ENCODE data around the gene KLHL29. TPM values are rescaled to one million over a fixed set of nuclear protein-coding genes. Genes with fewer than 3 reads are reported as not detected.

The KLHL29 gene
- total and polyA plus RNA-seq, 2 donors (not counting 1 experiment from before 2014, with no cell fraction given): 1.3 to 3.4 TPM

DNA sequence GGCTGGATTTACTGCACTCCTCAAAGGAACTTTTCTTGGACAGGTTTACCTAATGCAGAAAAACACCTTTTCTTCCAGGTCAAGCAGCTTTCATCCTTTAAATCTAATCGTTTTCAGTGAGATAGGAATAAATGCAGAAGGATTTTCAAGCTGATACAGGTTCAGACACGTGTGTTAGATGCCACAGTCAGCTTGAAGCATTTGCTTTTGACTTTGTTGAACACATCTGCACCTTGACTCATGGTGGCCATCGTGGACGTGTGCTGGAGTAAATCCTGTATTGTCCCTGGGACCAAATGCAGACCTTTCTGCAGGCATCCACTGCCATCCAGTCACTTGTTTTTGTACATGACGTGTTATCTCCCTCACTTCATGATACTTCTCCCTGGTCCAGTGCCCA is 61.9 kb downstream of the KLHL29 start:
- ChIA-PET CTCF (no interaction called here), POLR2A (no interaction called here)
- H3K27ac Mint-ChIP-seq: no peak overlapping the region
- no peaks in the 10 kb centered on the region for H3K27me3 ChIP-seq (replicated peaks in 1 of 4; ENCODE audit: control extremely low read depth in 1 of 4, control insufficient read depth in 3 of 4, insufficient read depth in 4 of 4, low read length in 3 of 4)
- no peaks in the 10 kb centered on the region for H3K36me3 ChIP-seq (replicated peaks in 1 of 2; ENCODE audit: control extremely low read depth in 1 of 2, control insufficient read depth in 1 of 2, extremely low read depth in 1 of 2, insufficient read depth in 2 of 2, low read length in 1 of 2)
- H3K4me1 ChIP-seq (ENCODE audit: control insufficient read depth in 2 of 2, insufficient read depth in 2 of 2, low read length in 2 of 2): peaks cover 9 to 12% of the 10 kb centered on the region in 2 donors
- no peak for ATAC-seq (ENCODE audit: low read depth)
- 74% methylated on average over 5 of the region's 5 CpGs for WGBS (ENCODE audit: insufficient coverage)
- no peaks in the 10 kb centered on the region for H3K27me3 Mint-ChIP-seq
- DNase-seq: no peak
- peaks cover 0 to 5% (median 2%) of the 10 kb centered on the region in 3 donors for H3K9me3 ChIP-seq (ENCODE audit: control extremely low read depth in 1 of 3, control insufficient read depth in 2 of 3, insufficient read depth in 1 of 3, low read length in 2 of 3)
- no peak overlapping the region for H3K9ac ChIP-seq (ENCODE audit: low read length)
- no peaks in the 10 kb centered on the region for H3K9me3 Mint-ChIP-seq (ENCODE audit: insufficient read depth)
- no peaks in the 10 kb centered on the region for H3K79me2 ChIP-seq (ENCODE audit: control insufficient read depth, insufficient read depth, low read length)
- intact Hi-C loops (cut with micrococcal nuclease): no loop called here
- no peak overlapping the region for H3K4me3 ChIP-seq (ENCODE audit: control extremely low read depth in 1 of 5, extremely low read depth in 1 of 5, insufficient read depth in 1 of 5, low read depth in 2 of 5, low read length in 4 of 5)
- H3K4me1 Mint-ChIP-seq: peaks cover 13% of the 10 kb centered on the region
- H4K20me1 ChIP-seq (ENCODE audit: control insufficient read depth, insufficient read depth, low read length, poor library complexity, severe bottlenecking): no peaks in the 10 kb centered on the region
- no peak overlapping the region for H3K4me3 Mint-ChIP-seq
- TF ChIP-seq EZH2 (IDR thresholded peaks at IDR 0.05; ENCODE audit: borderline replicate concordance, insufficient read depth, low read depth, low read length, poor library complexity, severe bottlenecking): no peak
- TF ChIP-seq, protein P1, sequence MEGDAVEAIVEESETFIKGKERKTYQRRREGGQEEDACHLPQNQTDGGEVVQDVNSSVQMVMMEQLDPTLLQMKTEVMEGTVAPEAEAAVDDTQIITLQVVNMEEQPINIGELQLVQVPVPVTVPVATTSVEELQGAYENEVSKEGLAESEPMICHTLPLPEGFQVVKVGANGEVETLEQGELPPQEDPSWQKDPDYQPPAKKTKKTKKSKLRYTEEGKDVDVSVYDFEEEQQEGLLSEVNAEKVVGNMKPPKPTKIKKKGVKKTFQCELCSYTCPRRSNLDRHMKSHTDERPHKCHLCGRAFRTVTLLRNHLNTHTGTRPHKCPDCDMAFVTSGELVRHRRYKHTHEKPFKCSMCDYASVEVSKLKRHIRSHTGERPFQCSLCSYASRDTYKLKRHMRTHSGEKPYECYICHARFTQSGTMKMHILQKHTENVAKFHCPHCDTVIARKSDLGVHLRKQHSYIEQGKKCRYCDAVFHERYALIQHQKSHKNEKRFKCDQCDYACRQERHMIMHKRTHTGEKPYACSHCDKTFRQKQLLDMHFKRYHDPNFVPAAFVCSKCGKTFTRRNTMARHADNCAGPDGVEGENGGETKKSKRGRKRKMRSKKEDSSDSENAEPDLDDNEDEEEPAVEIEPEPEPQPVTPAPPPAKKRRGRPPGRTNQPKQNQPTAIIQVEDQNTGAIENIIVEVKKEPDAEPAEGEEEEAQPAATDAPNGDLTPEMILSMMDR (IDR thresholded peaks at IDR 0.05): no peak
- no peak overlapping the region for H3K27ac ChIP-seq (ENCODE audit: low read length in 2 of 2)
- H2AFZ ChIP-seq (ENCODE audit: insufficient read depth, low read depth, low read length, poor library complexity, severe bottlenecking): no peak overlapping the region
- no peak overlapping the region for H3K4me2 ChIP-seq (replicated peaks; ENCODE audit: low read depth, low read length, poor library complexity, severe bottlenecking)

DNA sequence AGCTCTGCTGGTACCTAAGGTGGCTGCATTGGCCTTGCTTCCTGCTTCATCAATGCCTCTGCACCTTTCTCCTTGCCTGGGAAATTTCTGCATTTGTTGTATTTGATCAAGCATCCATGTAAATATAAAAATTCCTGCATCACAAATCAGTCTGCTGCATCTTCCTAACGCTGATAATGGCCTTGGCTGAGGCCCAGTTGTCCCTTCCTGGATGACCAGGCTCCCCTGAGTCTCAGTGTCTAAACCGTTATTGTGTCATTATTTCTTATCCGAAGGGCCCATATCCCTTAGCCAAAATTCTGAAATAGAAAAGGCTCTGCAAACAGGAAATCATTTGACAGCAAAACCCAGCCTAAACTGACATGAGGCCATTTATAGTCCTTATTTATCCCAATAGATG is 62.4 kb downstream of the KLHL29 start:
- Histone ChIP-seq H3K4me3 (ENCODE audit: control extremely low read depth in 1 of 5, extremely low read depth in 1 of 5, insufficient read depth in 1 of 5, low read depth in 2 of 5, low read length in 4 of 5) (no peak overlapping the region), H3K9me3 (ENCODE audit: control extremely low read depth in 1 of 3, control insufficient read depth in 2 of 3, insufficient read depth in 1 of 3, low read length in 2 of 3) (peaks cover 0 to 2% (median 0%) of the 10 kb centered on the region in 3 donors), H3K79me2 (ENCODE audit: control insufficient read depth, insufficient read depth, low read length) (no peaks in the 10 kb centered on the region), H4K20me1 (ENCODE audit: control insufficient read depth, insufficient read depth, low read length, poor library complexity, severe bottlenecking) (no peaks in the 10 kb centered on the region), H2AFZ (ENCODE audit: insufficient read depth, low read depth, low read length, poor library complexity, severe bottlenecking) (no peak overlapping the region), H3K27me3 (replicated peaks in 1 of 4; ENCODE audit: control extremely low read depth in 1 of 4, control insufficient read depth in 3 of 4, insufficient read depth in 4 of 4, low read length in 3 of 4) (no peaks in the 10 kb centered on the region), H3K4me2 (replicated peaks; ENCODE audit: low read depth, low read length, poor library complexity, severe bottlenecking) (no peak overlapping the region), H3K27ac (ENCODE audit: low read length in 2 of 2) (no peak overlapping the region), H3K9ac (ENCODE audit: low read length) (no peak overlapping the region), H3K4me1 (ENCODE audit: control insufficient read depth in 2 of 2, insufficient read depth in 2 of 2, low read length in 2 of 2) (peaks cover 9 to 12% of the 10 kb centered on the region in 2 donors), H3K36me3 (replicated peaks in 1 of 2; ENCODE audit: control extremely low read depth in 1 of 2, control insufficient read depth in 1 of 2, extremely low read depth in 1 of 2, insufficient read depth in 2 of 2, low read length in 1 of 2) (no peaks in the 10 kb centered on the region)
- ATAC-seq (ENCODE audit: low read depth): no peak
- Mint-ChIP-seq H3K27ac (no peak overlapping the region), H3K4me3 (no peak overlapping the region), H3K9me3 (ENCODE audit: insufficient read depth) (no peaks in the 10 kb centered on the region), H3K27me3 (no peaks in the 10 kb centered on the region), H3K4me1 (peaks cover 15% of the 10 kb centered on the region)
- WGBS (ENCODE audit: insufficient coverage): 100% methylated on average over 3 of the region's 3 CpGs
- CTCF ChIA-PET: no interaction called here
- DNase-seq: no peak
- TF ChIP-seq EZH2 (IDR thresholded peaks at IDR 0.05; ENCODE audit: borderline replicate concordance, insufficient read depth, low read depth, low read length, poor library complexity, severe bottlenecking): no peak
- TF ChIP-seq, protein P1 (IDR thresholded peaks at IDR 0.05): no peak
- intact Hi-C loops (cut with micrococcal nuclease): no loop called here
- POLR2A ChIA-PET: no interaction called here

Measured in B cell (primary cell).